ENCODE data around the gene GRK5. TPM values are rescaled to one million over a fixed set of nuclear protein-coding genes. Genes with fewer than 3 reads are reported as not detected.

The GRK5 gene
- total RNA-seq, 1 experiment from 2014 or later = 2.9 TPM

- DNase-seq (ENCODE audit: low read depth) = no peak
Measured at GRCh38 chr10:119316002-119316358, 108.6 kb downstream of the GRK5 start.

GRCh38 chr10:119316729-119317097 is 109.3 kb downstream of the GRK5 start:
- peak; percentile 86 for DNase-seq (ENCODE audit: low read depth)

GRCh38 chr10:119318411-119319160 is 111.2 kb downstream of the GRK5 start:
- no peak for DNase-seq (ENCODE audit: low read depth)

GRCh38 chr10:119319161-119319919 is 112.0 kb downstream of the GRK5 start:
- DNase-seq (ENCODE audit: low read depth) = no peak

GRCh38 chr10:119319920-119320258 is 112.5 kb downstream of the GRK5 start:
- DNase-seq (ENCODE audit: low read depth) = no peak

- no peak for DNase-seq (ENCODE audit: low read depth)
Measured at GRCh38 chr10:119320981-119321380, 113.6 kb downstream of the GRK5 start.

GRCh38 chr10:119323085-119324016 is 116.0 kb downstream of the GRK5 start:
- no peak for DNase-seq (ENCODE audit: low read depth)

GRCh38 chr10:119325131-119325530 is 117.8 kb downstream of the GRK5 start:
- no peak for DNase-seq (ENCODE audit: low read depth)

- DNase-seq (ENCODE audit: low read depth) = no peak
Measured at GRCh38 chr10:119326167-119326566, 118.8 kb downstream of the GRK5 start.

- DNase-seq (ENCODE audit: low read depth) = no peak
Measured at GRCh38 chr10:119327096-119327745, 119.8 kb downstream of the GRK5 start.

GRCh38 chr10:119328223-119328622 is 120.9 kb downstream of the GRK5 start:
- no peak for DNase-seq (ENCODE audit: low read depth)

- DNase-seq (ENCODE audit: low read depth) = no peak
Measured at GRCh38 chr10:119330342-119330741, 123.0 kb downstream of the GRK5 start.

- DNase-seq (ENCODE audit: low read depth) = no peak
Measured at GRCh38 chr10:119331061-119331460, 123.7 kb downstream of the GRK5 start.

- peak; percentile 53 for DNase-seq (ENCODE audit: low read depth)
Measured at GRCh38 chr10:119333146-119333792, 125.9 kb downstream of the GRK5 start.

- DNase-seq (ENCODE audit: low read depth) = no peak
Measured at GRCh38 chr10:119335671-119336353, 128.4 kb downstream of the GRK5 start.

- DNase-seq (ENCODE audit: low read depth) = no peak
Measured at GRCh38 chr10:119336599-119336998, 129.2 kb downstream of the GRK5 start.

GRCh38 chr10:119337223-119337622 is 129.9 kb downstream of the GRK5 start:
- no peak for DNase-seq (ENCODE audit: low read depth)

GRCh38 chr10:119337796-119338432 is 130.5 kb downstream of the GRK5 start:
- DNase-seq (ENCODE audit: low read depth) = peak; percentile 42

- DNase-seq (ENCODE audit: low read depth) = no peak
Measured at GRCh38 chr10:119339109-119339508, 131.7 kb downstream of the GRK5 start.

- DNase-seq (ENCODE audit: low read depth) = no peak
Measured at GRCh38 chr10:119340893-119341458, 133.6 kb downstream of the GRK5 start.

Data from RPMI7951 (cell line).